ENCODE data around the gene HSPG2. TPM values are rescaled to one million over a fixed set of nuclear protein-coding genes. Genes with fewer than 3 reads are reported as not detected.
"Not testable (repeated sequence)": the region's sequence is repeated elsewhere in the genome, so short reads cannot be mapped to it uniquely, and the experiment has no call there.

The HSPG2 gene
- total RNA-seq, 1 donor from 2014 or later, result 1,732 TPM

DNA sequence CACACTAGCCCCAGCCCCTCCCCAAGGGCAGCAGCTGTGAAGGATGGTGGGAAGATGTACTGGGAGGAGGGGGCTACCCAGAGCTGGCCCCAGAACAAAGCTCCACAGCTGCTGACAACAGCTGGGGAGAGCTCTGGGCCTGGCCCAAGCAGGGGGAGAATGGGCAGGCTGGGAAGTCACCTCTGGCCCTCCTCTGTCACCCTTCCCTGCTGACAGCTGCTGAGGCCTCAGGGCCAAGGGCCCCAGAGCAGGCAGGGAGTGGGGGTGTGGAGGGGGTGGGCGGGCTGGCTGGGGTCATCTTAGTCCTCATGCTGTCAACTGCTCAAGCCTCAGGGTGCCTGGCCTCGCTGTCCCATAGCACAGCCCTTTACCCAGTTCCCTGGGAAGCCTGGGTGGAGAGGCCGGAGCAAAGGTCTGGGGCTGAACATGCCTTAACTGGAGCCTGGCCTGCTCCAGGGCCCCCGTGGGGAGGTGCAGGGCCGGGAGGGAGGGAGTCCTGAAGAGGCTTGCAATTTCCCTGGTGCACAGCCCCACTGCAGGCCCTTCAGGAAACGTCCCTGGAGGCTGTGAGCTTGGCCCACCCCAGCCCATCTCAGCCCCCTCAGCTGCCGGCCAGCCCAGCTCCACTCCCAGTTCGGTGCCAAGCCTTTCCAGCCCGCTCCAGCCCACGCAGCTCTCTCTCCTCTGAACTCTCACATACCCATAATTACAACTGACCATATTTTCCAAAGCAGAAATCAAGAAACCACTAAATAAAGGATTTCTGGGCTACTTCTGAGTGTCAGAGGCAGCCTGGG, 25.7 kb downstream of the HSPG2 start:
- Mint-ChIP-seq H3K27me3 (ENCODE audit: unreplicated experiment) (peaks cover 8% of the 10 kb centered on the region), H3K36me3 (ENCODE audit: low read depth, unreplicated experiment) (peaks cover 25% of the 10 kb centered on the region), H3K4me3 (ENCODE audit: unreplicated experiment) (peak overlapping the region; percentile 62), H3K9me3 (ENCODE audit: unreplicated experiment) (no peaks in the 10 kb centered on the region), H3K4me1 (ENCODE audit: unreplicated experiment) (peaks cover 80% of the 10 kb centered on the region), H3K27ac (ENCODE audit: unreplicated experiment) (peak overlapping the region; percentile 94)
- TF ChIP-seq, protein P1, sequence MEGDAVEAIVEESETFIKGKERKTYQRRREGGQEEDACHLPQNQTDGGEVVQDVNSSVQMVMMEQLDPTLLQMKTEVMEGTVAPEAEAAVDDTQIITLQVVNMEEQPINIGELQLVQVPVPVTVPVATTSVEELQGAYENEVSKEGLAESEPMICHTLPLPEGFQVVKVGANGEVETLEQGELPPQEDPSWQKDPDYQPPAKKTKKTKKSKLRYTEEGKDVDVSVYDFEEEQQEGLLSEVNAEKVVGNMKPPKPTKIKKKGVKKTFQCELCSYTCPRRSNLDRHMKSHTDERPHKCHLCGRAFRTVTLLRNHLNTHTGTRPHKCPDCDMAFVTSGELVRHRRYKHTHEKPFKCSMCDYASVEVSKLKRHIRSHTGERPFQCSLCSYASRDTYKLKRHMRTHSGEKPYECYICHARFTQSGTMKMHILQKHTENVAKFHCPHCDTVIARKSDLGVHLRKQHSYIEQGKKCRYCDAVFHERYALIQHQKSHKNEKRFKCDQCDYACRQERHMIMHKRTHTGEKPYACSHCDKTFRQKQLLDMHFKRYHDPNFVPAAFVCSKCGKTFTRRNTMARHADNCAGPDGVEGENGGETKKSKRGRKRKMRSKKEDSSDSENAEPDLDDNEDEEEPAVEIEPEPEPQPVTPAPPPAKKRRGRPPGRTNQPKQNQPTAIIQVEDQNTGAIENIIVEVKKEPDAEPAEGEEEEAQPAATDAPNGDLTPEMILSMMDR (IDR thresholded peaks at IDR 0.05; ENCODE audit: unreplicated experiment), result no peak
- DNase-seq (ENCODE audit: low spot score), result no peak

DNA sequence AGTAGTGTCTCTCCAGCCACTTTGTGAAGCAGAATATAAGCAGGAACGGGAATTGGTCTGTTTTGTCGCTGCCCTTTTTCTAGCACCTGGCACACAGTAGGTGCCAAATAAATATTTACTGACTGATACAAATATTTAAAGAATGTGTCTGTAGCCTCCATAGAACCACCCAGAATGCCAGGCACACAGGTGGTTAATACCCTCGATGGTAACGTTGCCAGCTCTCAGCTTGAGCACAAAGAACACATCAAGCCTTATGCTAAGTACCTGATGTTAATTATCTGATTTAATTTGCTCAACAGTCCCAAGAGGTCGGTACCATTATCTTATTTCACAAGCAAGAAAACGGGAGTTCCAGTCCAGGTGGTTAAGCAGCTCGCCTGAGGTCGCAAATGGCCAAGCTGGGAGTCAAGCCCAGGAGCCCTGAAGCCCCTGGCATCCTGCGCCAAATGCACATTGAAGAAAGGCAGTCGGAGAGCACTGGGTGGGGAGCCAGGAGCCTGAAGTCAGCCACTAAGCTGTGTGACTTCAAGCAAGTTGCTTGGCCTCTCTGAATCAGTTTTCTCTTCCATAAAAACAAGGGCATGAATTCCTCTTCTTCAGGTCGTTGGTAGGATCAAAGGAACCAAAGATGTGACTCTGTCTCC, 26.4 kb downstream of the HSPG2 start:
- peaks cover 8% of the 10 kb centered on the region for H3K27me3 Mint-ChIP-seq (ENCODE audit: unreplicated experiment)
- TF ChIP-seq, protein P1 (IDR thresholded peaks at IDR 0.05; ENCODE audit: unreplicated experiment), result no peak
- peak overlapping the region; percentile 94 for H3K27ac Mint-ChIP-seq (ENCODE audit: unreplicated experiment)
- peak overlapping the region; percentile 79 for H3K4me3 Mint-ChIP-seq (ENCODE audit: unreplicated experiment)
- no peaks in the 10 kb centered on the region for H3K9me3 Mint-ChIP-seq (ENCODE audit: unreplicated experiment)
- peaks cover 84% of the 10 kb centered on the region for H3K4me1 Mint-ChIP-seq (ENCODE audit: unreplicated experiment)
- DNase-seq (ENCODE audit: low spot score), result no peak
- H3K36me3 Mint-ChIP-seq (ENCODE audit: low read depth, unreplicated experiment), result peaks cover 25% of the 10 kb centered on the region

- TF ChIP-seq, protein P1 (IDR thresholded peaks at IDR 0.05; ENCODE audit: unreplicated experiment), result no peak
- H3K27ac Mint-ChIP-seq (ENCODE audit: unreplicated experiment), result peak overlapping the region; percentile 94
- H3K27me3 Mint-ChIP-seq (ENCODE audit: unreplicated experiment), result peaks cover 11% of the 10 kb centered on the region
- DNase-seq (ENCODE audit: low spot score), result peak; percentile 66
- H3K36me3 Mint-ChIP-seq (ENCODE audit: low read depth, unreplicated experiment), result peaks cover 24% of the 10 kb centered on the region
- H3K4me3 Mint-ChIP-seq (ENCODE audit: unreplicated experiment), result peak overlapping the region; percentile 79
- no peaks in the 10 kb centered on the region for H3K9me3 Mint-ChIP-seq (ENCODE audit: unreplicated experiment)
- H3K4me1 Mint-ChIP-seq (ENCODE audit: unreplicated experiment), result peaks cover 85% of the 10 kb centered on the region
These were observed 27.2 kb downstream of the HSPG2 start for GRCh38 chr1:21909787-21910503.

- peaks cover 83% of the 10 kb centered on the region for H3K4me1 Mint-ChIP-seq (ENCODE audit: unreplicated experiment)
- H3K9me3 Mint-ChIP-seq (ENCODE audit: unreplicated experiment), result no peaks in the 10 kb centered on the region
- DNase-seq (ENCODE audit: low spot score), result no peak
- peaks cover 13% of the 10 kb centered on the region for H3K27me3 Mint-ChIP-seq (ENCODE audit: unreplicated experiment)
- TF ChIP-seq, protein P1 (IDR thresholded peaks at IDR 0.05; ENCODE audit: unreplicated experiment), result no peak
- no peak overlapping the region for H3K4me3 Mint-ChIP-seq (ENCODE audit: unreplicated experiment)
- peaks cover 26% of the 10 kb centered on the region for H3K36me3 Mint-ChIP-seq (ENCODE audit: low read depth, unreplicated experiment)
- peak overlapping the region; percentile 94 for H3K27ac Mint-ChIP-seq (ENCODE audit: unreplicated experiment)
These were observed 27.8 kb downstream of the HSPG2 start for GRCh38 chr1:21909286-21909759.

GRCh38 chr1:21907737-21908534, 29.2 kb downstream of the HSPG2 start:
- DNase-seq (ENCODE audit: low spot score); H3K9me3 Mint-ChIP-seq (ENCODE audit: unreplicated experiment): not testable (repeated sequence)
- Mint-ChIP-seq H3K36me3 (ENCODE audit: low read depth, unreplicated experiment) (peaks cover 26% of the 10 kb centered on the region), H3K4me3 (ENCODE audit: unreplicated experiment) (peak overlapping the region; percentile 79), H3K27me3 (ENCODE audit: unreplicated experiment) (peaks cover 13% of the 10 kb centered on the region), H3K4me1 (ENCODE audit: unreplicated experiment) (peaks cover 75% of the 10 kb centered on the region), H3K27ac (ENCODE audit: unreplicated experiment) (peak overlapping the region; percentile 86)
